ENCODE measurements around the gene SMIM41.

Gene SMIM41

GRCh38 chr12:52061470-52062166, 17.9 kb upstream of the SMIM41 start:
- peak overlapping the region in 6 of 21 experiments; percentile 29 to 73 (median 62) for H3K27ac ChIP-seq
- H3K4me3 ChIP-seq, result no peak overlapping the region

- Histone ChIP-seq H3K27ac (peak overlapping the region in 8 of 21 experiments; percentile 29 to 73 (median 61)), H3K4me3 (no peak overlapping the region)
Measured at GRCh38 chr12:52062167-52063081, 17.1 kb upstream of the SMIM41 start.

GRCh38 chr12:52063082-52063924, 16.2 kb upstream of the SMIM41 start:
- Histone ChIP-seq H3K27ac (peak overlapping the region in 9 of 21 experiments; percentile 29 to 73 (median 59)), H3K4me3 (no peak overlapping the region)

- H3K4me3 ChIP-seq, result no peak overlapping the region
- peak overlapping the region in 9 of 21 experiments; percentile 29 to 73 (median 56) for H3K27ac ChIP-seq
Measured at GRCh38 chr12:52063981-52064649, 15.4 kb upstream of the SMIM41 start.

- Histone ChIP-seq H3K4me3 (no peak overlapping the region), H3K27ac (no peak overlapping the region)
Measured at GRCh38 chr12:52066346-52067080, 13.0 kb upstream of the SMIM41 start.

GRCh38 chr12:52067081-52067374, 12.5 kb upstream of the SMIM41 start:
- Histone ChIP-seq H3K4me3 (no peak overlapping the region), H3K27ac (no peak overlapping the region)

GRCh38 chr12:52069327-52070184, 9.9 kb upstream of the SMIM41 start, which contains the start of gene ATG101:
Gene ATG101, plus strand, starts transcription at chr12:52069978. Its CDS starts 3,673 bp downstream, at chr12:52073651.
- Histone ChIP-seq H3K27ac (peak within 1 kb of the TSS; percentile 69 to 99 (median 96)), H3K4me3 (peak within 1 kb of the TSS; percentile 70 to 85 (median 79))

GRCh38 chr12:52070185-52070925, 9.1 kb upstream of the SMIM41 start:
- peak overlapping the region; percentile 70 to 85 (median 79) for H3K4me3 ChIP-seq
- H3K27ac ChIP-seq, result peak overlapping the region; percentile 69 to 99 (median 96)

- H3K27ac ChIP-seq, result peak overlapping the region in 1 of 21 experiments; percentile 14
Measured at GRCh38 chr12:52073531-52074381, 5.7 kb upstream of the SMIM41 start.

GRCh38 chr12:52074971-52075724, 4.4 kb upstream of the SMIM41 start:
- Histone ChIP-seq H3K4me3 (no peak overlapping the region), H3K27ac (no peak overlapping the region)

More at GRCh38 chr12:52073531-52074381, 5.7 kb upstream of the SMIM41 start:
- no peak overlapping the region for H3K4me3 ChIP-seq

GRCh38 chr12:52076811-52077210, 2.7 kb upstream of the SMIM41 start:
- no peak overlapping the region for H3K27ac ChIP-seq
- H3K4me3 ChIP-seq, result no peak overlapping the region

- Histone ChIP-seq H3K4me3 (no peak overlapping the region), H3K27ac (no peak overlapping the region)
Measured at GRCh38 chr12:52078276-52078675, 1.2 kb upstream of the SMIM41 start.

- H3K27ac ChIP-seq, result peak overlapping the region in 1 of 21 experiments; percentile 54
- H3K4me3 ChIP-seq, result no peak overlapping the region
Measured at GRCh38 chr12:52080403-52081251, 1.1 kb downstream of the SMIM41 start.

GRCh38 chr12:52081263-52081733, 1.8 kb downstream of the SMIM41 start:
- no peak overlapping the region for H3K4me3 ChIP-seq
- peak overlapping the region in 1 of 21 experiments; percentile 54 for H3K27ac ChIP-seq

All from skin epidermis (tissue), 12 donors.